ENCODE measurements around the gene FAM13B. TPM values are rescaled to one million over a fixed set of nuclear protein-coding genes. Genes with fewer than 3 reads are reported as not detected.

Gene FAM13B
- total and polyA plus RNA-seq, 9 donors = 16.4 to 25.8 (median 20.0) TPM

- Histone ChIP-seq H3K36me3 (ENCODE audit: control insufficient read depth, insufficient read depth, low read length) (no peaks in the 10 kb centered on the region), H3K4me1 (ENCODE audit: control insufficient read depth, insufficient read depth, low read length) (no peaks in the 10 kb centered on the region), H3K27me3 (ENCODE audit: control insufficient read depth, insufficient read depth, low read length) (no peaks in the 10 kb centered on the region), H3K9me3 (replicated peaks; ENCODE audit: control insufficient read depth, low read depth, low read length) (no peaks in the 10 kb centered on the region), H3K27ac (ENCODE audit: low read length) (no peak overlapping the region), H3K4me3 (ENCODE audit: low read length) (no peak overlapping the region)
- no CpG with 5 or more reads among the region's 1 CpG for WGBS (ENCODE audit: insufficient coverage)
- DNase-seq = no peak
Observed at GRCh38 chr5:137902408-137903133, 130.3 kb downstream of the FAM13B start.

GRCh38 chr5:137901011-137901817 is 131.7 kb downstream of the FAM13B start:
- Histone ChIP-seq H3K4me3 (ENCODE audit: low read length) (no peak overlapping the region), H3K36me3 (ENCODE audit: control insufficient read depth, insufficient read depth, low read length) (no peaks in the 10 kb centered on the region), H3K4me1 (ENCODE audit: control insufficient read depth, insufficient read depth, low read length) (no peaks in the 10 kb centered on the region), H3K27me3 (ENCODE audit: control insufficient read depth, insufficient read depth, low read length) (no peaks in the 10 kb centered on the region), H3K9me3 (replicated peaks; ENCODE audit: control insufficient read depth, low read depth, low read length) (no peaks in the 10 kb centered on the region), H3K27ac (ENCODE audit: low read length) (no peak overlapping the region)
- DNase-seq = no peak
- WGBS (ENCODE audit: insufficient coverage) = 78% methylated on average over 4 of the region's 5 CpGs

- Histone ChIP-seq H3K27me3 (ENCODE audit: control insufficient read depth, insufficient read depth, low read length) (no peaks in the 10 kb centered on the region), H3K4me3 (ENCODE audit: low read length) (no peak overlapping the region), H3K9me3 (replicated peaks; ENCODE audit: control insufficient read depth, low read depth, low read length) (no peaks in the 10 kb centered on the region), H3K27ac (ENCODE audit: low read length) (no peak overlapping the region), H3K4me1 (ENCODE audit: control insufficient read depth, insufficient read depth, low read length) (no peaks in the 10 kb centered on the region), H3K36me3 (ENCODE audit: control insufficient read depth, insufficient read depth, low read length) (no peaks in the 10 kb centered on the region)
- no peak for DNase-seq
- no CpG with 5 or more reads among the region's 3 CpGs for WGBS (ENCODE audit: insufficient coverage)
Observed at GRCh38 chr5:137899493-137899892, 133.4 kb downstream of the FAM13B start.

- no peak for DNase-seq
- no peaks in the 10 kb centered on the region for H3K9me3 ChIP-seq (replicated peaks; ENCODE audit: control insufficient read depth, low read depth, low read length)
- no peak overlapping the region for H3K27ac ChIP-seq (ENCODE audit: low read length)
- no peaks in the 10 kb centered on the region for H3K36me3 ChIP-seq (ENCODE audit: control insufficient read depth, insufficient read depth, low read length)
- no peak overlapping the region for H3K4me3 ChIP-seq (ENCODE audit: low read length)
- no peaks in the 10 kb centered on the region for H3K4me1 ChIP-seq (ENCODE audit: control insufficient read depth, insufficient read depth, low read length)
- no peaks in the 10 kb centered on the region for H3K27me3 ChIP-seq (ENCODE audit: control insufficient read depth, insufficient read depth, low read length)
- WGBS (ENCODE audit: insufficient coverage) = no CpG with 5 or more reads among the region's 3 CpGs
Observed at GRCh38 chr5:137896560-137896959, 136.3 kb downstream of the FAM13B start.

GRCh38 chr5:137894586-137894985 is 138.3 kb downstream of the FAM13B start:
- no peak for DNase-seq
- H3K36me3 ChIP-seq (ENCODE audit: control insufficient read depth, insufficient read depth, low read length) = no peaks in the 10 kb centered on the region
- H3K27ac ChIP-seq (ENCODE audit: low read length) = no peak overlapping the region
- no peak overlapping the region for H3K4me3 ChIP-seq (ENCODE audit: low read length)
- peaks cover 2% of the 10 kb centered on the region for H3K4me1 ChIP-seq (ENCODE audit: control insufficient read depth, insufficient read depth, low read length)
- no peaks in the 10 kb centered on the region for H3K9me3 ChIP-seq (replicated peaks; ENCODE audit: control insufficient read depth, low read depth, low read length)
- H3K27me3 ChIP-seq (ENCODE audit: control insufficient read depth, insufficient read depth, low read length) = no peaks in the 10 kb centered on the region

- Histone ChIP-seq H3K4me1 (ENCODE audit: control insufficient read depth, insufficient read depth, low read length) (peaks cover 13% of the 10 kb centered on the region), H3K27ac (ENCODE audit: low read length) (no peak overlapping the region), H3K9me3 (replicated peaks; ENCODE audit: control insufficient read depth, low read depth, low read length) (no peaks in the 10 kb centered on the region), H3K4me3 (ENCODE audit: low read length) (no peak overlapping the region), H3K36me3 (ENCODE audit: control insufficient read depth, insufficient read depth, low read length) (no peaks in the 10 kb centered on the region), H3K27me3 (ENCODE audit: control insufficient read depth, insufficient read depth, low read length) (no peaks in the 10 kb centered on the region)
- no peak for DNase-seq
- no CpG with 5 or more reads among the region's 3 CpGs for WGBS (ENCODE audit: insufficient coverage)
Observed at GRCh38 chr5:137891849-137892248, 141.0 kb downstream of the FAM13B start.

GRCh38 chr5:137890845-137891244 is 142.0 kb downstream of the FAM13B start:
- no peak for DNase-seq
- no peaks in the 10 kb centered on the region for H3K27me3 ChIP-seq (ENCODE audit: control insufficient read depth, insufficient read depth, low read length)
- H3K9me3 ChIP-seq (replicated peaks; ENCODE audit: control insufficient read depth, low read depth, low read length) = no peaks in the 10 kb centered on the region
- no peak overlapping the region for H3K27ac ChIP-seq (ENCODE audit: low read length)
- H3K4me1 ChIP-seq (ENCODE audit: control insufficient read depth, insufficient read depth, low read length) = peaks cover 13% of the 10 kb centered on the region
- WGBS (ENCODE audit: insufficient coverage) = no CpG with 5 or more reads among the region's 1 CpG
- no peaks in the 10 kb centered on the region for H3K36me3 ChIP-seq (ENCODE audit: control insufficient read depth, insufficient read depth, low read length)
- no peak overlapping the region for H3K4me3 ChIP-seq (ENCODE audit: low read length)

- peaks cover under 1% of the 10 kb centered on the region for H3K36me3 ChIP-seq (ENCODE audit: control insufficient read depth, insufficient read depth, low read length)
- DNase-seq = peak; percentile 93
- peak within 1 kb of the TSS; percentile 56 for H3K4me3 ChIP-seq (ENCODE audit: low read length)
- peak within 1 kb of the TSS; percentile 76 for H3K27ac ChIP-seq (ENCODE audit: low read length)
- peaks cover 13% of the 10 kb centered on the region for H3K4me1 ChIP-seq (ENCODE audit: control insufficient read depth, insufficient read depth, low read length)
- H3K9me3 ChIP-seq (replicated peaks; ENCODE audit: control insufficient read depth, low read depth, low read length) = no peaks in the 10 kb centered on the region
- no peaks in the 10 kb centered on the region for H3K27me3 ChIP-seq (ENCODE audit: control insufficient read depth, insufficient read depth, low read length)
- WGBS (ENCODE audit: insufficient coverage) = 9% methylated on average over 46 of the region's 59 CpGs
Observed at GRCh38 chr5:137888863-137889759, 143.8 kb downstream of the FAM13B start, which contains the start of gene PKD2L2. TSS of gene PKD2L2 (plus strand) at chr5:137889457. CDS start at chr5:137889492, 35 bp downstream.

- Histone ChIP-seq H3K27ac (ENCODE audit: low read length) (peak overlapping the region; percentile 10), H3K4me3 (ENCODE audit: low read length) (no peak overlapping the region), H3K36me3 (ENCODE audit: control insufficient read depth, insufficient read depth, low read length) (peaks cover 3% of the 10 kb centered on the region), H3K27me3 (ENCODE audit: control insufficient read depth, insufficient read depth, low read length) (no peaks in the 10 kb centered on the region), H3K9me3 (replicated peaks; ENCODE audit: control insufficient read depth, low read depth, low read length) (no peaks in the 10 kb centered on the region), H3K4me1 (ENCODE audit: control insufficient read depth, insufficient read depth, low read length) (peaks cover 13% of the 10 kb centered on the region)
- 42% methylated on average over 3 of the region's 7 CpGs for WGBS (ENCODE audit: insufficient coverage)
- no peak for DNase-seq
Observed at GRCh38 chr5:137888466-137888862, 144.4 kb downstream of the FAM13B start.

Data from muscle of leg (tissue), 11 donors.